Neuronal stem cell (in vitro differentiated cells): Measurements from ENCODE around the gene RSPO4.
A peak's percentile ranks its signal among the peaks of the same experiment; 100 is the strongest.

Experiments
- DNase-seq: peaks from one replicate; pipeline ENCODE4 v3.0.0-alpha.2; 2013; ENCODE audit warnings: low spot score
- H2AFZ ChIP-seq: one replicate; pipeline ENCODE4 v1.6.1; 2013; ENCODE audit warnings: mild to moderate bottlenecking, low read length, inconsistent platforms
- H2AK5ac ChIP-seq: 2 replicates; pipeline ENCODE4 v1.6.1; 2013; ENCODE audit warnings: low read depth, mild to moderate bottlenecking, inconsistent platforms, low read length, moderate library complexity, mixed read lengths
- H2BK120ac ChIP-seq: 2 replicates; pipeline ENCODE4 v1.6.1; 2013; ENCODE audit warnings: low read depth, mild to moderate bottlenecking, inconsistent platforms, low read length, moderate library complexity, mixed read lengths
- H2BK12ac ChIP-seq: one replicate; pipeline ENCODE4 v1.6.1; 2013; ENCODE audit warnings: low read length, inconsistent platforms
- H2BK15ac ChIP-seq: 2 replicates; pipeline ENCODE4 v1.6.1; 2013; ENCODE audit warnings: mild to moderate bottlenecking, low read length, inconsistent platforms, mixed read lengths
- H2BK5ac ChIP-seq: one replicate; pipeline ENCODE4 v1.6.1; 2013; ENCODE audit warnings: inconsistent platforms, mild to moderate bottlenecking, low read length, moderate library complexity
- H3K14ac ChIP-seq: one replicate; pipeline ENCODE4 v1.6.1; 2013; ENCODE audit warnings: low read length, inconsistent platforms
- H3K18ac ChIP-seq: 2 replicates; pipeline ENCODE4 v1.6.1; 2013; ENCODE audit warnings: low read length, inconsistent platforms
- H3K23ac ChIP-seq: 2 replicates; pipeline ENCODE4 v1.6.1; 2013; ENCODE audit warnings: low read depth, mild to moderate bottlenecking, mixed read lengths, low read length, inconsistent platforms; ENCODE audit not compliant: poor library complexity
- H3K27ac ChIP-seq: replicated peaks from 3 replicates; pipeline ENCODE4 v1.5.1; 2013; ENCODE audit warnings: low read length, inconsistent platforms
- H3K27me3 ChIP-seq, 3 experiments: 2 replicates each; pipeline ENCODE4 v1.6.1; 2013; ENCODE audit warnings: low read length in 3 of 3, mild to moderate bottlenecking in 2 of 3, inconsistent platforms in 1 of 3, low read depth in 1 of 3, mixed read lengths in 1 of 3, moderate library complexity in 1 of 3; ENCODE audit not compliant: control insufficient read depth in 3 of 3, insufficient read depth in 3 of 3
- H3K36me3 ChIP-seq, 2 donors: replicated peaks in 1 of 2; 2 replicates each; pipeline ENCODE4 v1.6.1; 2013; ENCODE audit warnings: low read length in 2 of 2; ENCODE audit not compliant: control insufficient read depth in 2 of 2, insufficient read depth in 2 of 2
- H3K4ac ChIP-seq: 2 replicates; pipeline ENCODE4 v1.6.1; 2013; ENCODE audit warnings: inconsistent platforms, mild to moderate bottlenecking, low read length, moderate library complexity
- H3K4me1 ChIP-seq, 2 donors: 1 replicate in 1 of 2; 2 replicates in 1 of 2; pipeline ENCODE4 v1.6.1; 2013; ENCODE audit warnings: low read length in 2 of 2, low read depth in 1 of 2; ENCODE audit not compliant: control insufficient read depth in 2 of 2, insufficient read depth in 1 of 2
- H3K4me2 ChIP-seq: one replicate; pipeline ENCODE4 v1.6.1; 2013; ENCODE audit warnings: mild to moderate bottlenecking, low read length, inconsistent platforms; ENCODE audit not compliant: insufficient read depth, poor library complexity, severe bottlenecking
- H3K4me3 ChIP-seq, 2 donors: 2 replicates each; pipeline ENCODE4 v1.5.1; 2013; ENCODE audit warnings: low read length in 2 of 2, mild to moderate bottlenecking in 2 of 2, inconsistent platforms in 1 of 2, moderate library complexity in 1 of 2
- H3K79me1 ChIP-seq: one replicate; pipeline ENCODE4 v1.6.1; 2013; ENCODE audit warnings: low read depth, mild to moderate bottlenecking, inconsistent platforms, low read length, moderate library complexity
- H3K9ac ChIP-seq: one replicate; pipeline ENCODE4 v1.6.1; 2013; ENCODE audit warnings: mild to moderate bottlenecking, low read depth, low read length, inconsistent platforms; ENCODE audit not compliant: poor library complexity
- H3K9me3 ChIP-seq, 2 donors: replicated peaks in 1 of 2; 2 replicates each; pipeline versions ENCODE3 to v1.6.1; 2013; ENCODE audit warnings: low read length in 2 of 2, mild to moderate bottlenecking in 2 of 2, inconsistent platforms in 1 of 2, low read depth in 1 of 2, mixed read lengths in 1 of 2, moderate library complexity in 1 of 2; ENCODE audit not compliant: control insufficient read depth in 2 of 2, insufficient read depth in 1 of 2
- H4K8ac ChIP-seq: one replicate; pipeline ENCODE4 v1.6.1; 2013; ENCODE audit warnings: low read depth, mild to moderate bottlenecking, inconsistent platforms, low read length, moderate library complexity
- H4K91ac ChIP-seq: one replicate; pipeline ENCODE4 v1.6.1; 2013; ENCODE audit warnings: low read length, low read depth, mild to moderate bottlenecking, inconsistent platforms; ENCODE audit not compliant: poor library complexity
- WGBS, 2 donors: extraction: QIAGEN DNeasy Blood & Tissue Kit; methylation state at CpG; one replicate each; pipeline ENCODE4 v1.1.7; 2013; ENCODE audit warnings: missing lambda C conversion rate in 2 of 2, mixed read lengths in 1 of 2; ENCODE audit not compliant: insufficient read length in 2 of 2, insufficient replicate concordance in 1 of 2; ENCODE audit errors: extremely low coverage in 2 of 2; 5-methylcytosine and 5-hydroxymethylcytosine counted together

Gene RSPO4

DNA sequence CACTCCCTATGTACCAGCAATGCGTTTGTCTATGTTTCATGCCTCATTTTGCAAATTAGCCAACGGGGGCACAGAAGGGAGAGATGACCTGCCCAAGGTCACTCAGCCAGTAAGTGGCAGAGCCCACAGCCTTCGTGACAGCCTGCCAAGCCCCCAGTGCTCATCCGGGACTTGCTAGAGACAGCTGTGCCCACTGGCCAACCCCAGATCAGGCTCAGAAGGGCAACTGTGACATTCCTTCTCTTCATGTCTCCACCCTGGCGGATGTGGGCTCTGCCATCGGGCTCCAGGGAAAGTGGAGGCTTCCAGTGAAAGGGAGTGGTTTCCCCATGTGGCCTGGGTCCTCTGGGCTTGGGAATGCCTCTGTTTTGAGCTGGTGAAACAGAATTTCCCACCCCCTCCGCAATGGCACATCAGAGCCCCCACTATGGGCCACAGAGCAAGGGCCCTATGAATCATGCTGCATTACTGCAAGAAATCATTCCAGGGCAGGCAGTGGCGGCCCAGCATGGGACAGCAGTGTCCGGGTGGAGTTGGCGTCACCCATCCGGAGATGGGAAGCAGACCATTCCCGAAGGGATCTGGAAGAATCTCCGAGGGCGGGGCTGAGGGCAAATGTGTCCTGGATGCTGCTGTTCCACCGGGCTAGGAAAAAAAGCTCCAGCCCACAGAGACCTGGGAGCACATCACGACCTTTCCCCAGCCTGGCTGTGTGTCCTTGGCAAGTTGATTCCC is 9.1 kb downstream of the RSPO4 start:
- no peak for DNase-seq
- no peak overlapping the region for H2AFZ ChIP-seq
- no peak overlapping the region for H2BK120ac ChIP-seq
- H3K9me3 ChIP-seq, result no peaks in the 10 kb centered on the region
- WGBS, 2 donors, result no CpG with 5 or more reads among the region's 16 CpGs
- no peaks in the 10 kb centered on the region for H3K36me3 ChIP-seq
- peaks cover 0 to 46% (median 2%) of the 10 kb centered on the region in 3 experiments for H3K27me3 ChIP-seq
- no peak overlapping the region for H4K8ac ChIP-seq
- H2BK5ac ChIP-seq, result no peak overlapping the region
- no peak overlapping the region for H3K27ac ChIP-seq
- H2AK5ac ChIP-seq, result no peak overlapping the region
- H3K4ac ChIP-seq, result no peak overlapping the region
- peaks cover 0 to 2% of the 10 kb centered on the region in 2 donors for H3K4me1 ChIP-seq
- H4K91ac ChIP-seq, result no peak overlapping the region
- no peak overlapping the region for H3K18ac ChIP-seq
- H3K79me1 ChIP-seq, result no peaks in the 10 kb centered on the region
- no peak overlapping the region for H2BK12ac ChIP-seq
- no peak overlapping the region for H3K4me3 ChIP-seq
- peak overlapping the region; percentile 26 for H2BK15ac ChIP-seq
- H3K14ac ChIP-seq, result no peak overlapping the region
- H3K4me2 ChIP-seq, result no peak overlapping the region
- no peak overlapping the region for H3K23ac ChIP-seq
- no peak overlapping the region for H3K9ac ChIP-seq

- H2BK120ac ChIP-seq, result no peak overlapping the region
- H3K9me3 ChIP-seq, result no peaks in the 10 kb centered on the region
- H4K8ac ChIP-seq, result no peak overlapping the region
- H3K27me3 ChIP-seq, result peaks cover 0 to 43% (median 2%) of the 10 kb centered on the region in 3 experiments
- no peak overlapping the region for H3K9ac ChIP-seq
- H3K4me3 ChIP-seq, result no peak overlapping the region
- no peak overlapping the region for H3K4ac ChIP-seq
- no peak overlapping the region for H2BK5ac ChIP-seq
- no peak overlapping the region for H3K18ac ChIP-seq
- no CpG with 5 or more reads among the region's 10 CpGs for WGBS, 2 donors
- H2AK5ac ChIP-seq, result no peak overlapping the region
- H3K36me3 ChIP-seq, result no peaks in the 10 kb centered on the region
- no peak overlapping the region for H3K27ac ChIP-seq
- no peak overlapping the region for H2BK15ac ChIP-seq
- no peaks in the 10 kb centered on the region for H3K79me1 ChIP-seq
- H3K14ac ChIP-seq, result no peak overlapping the region
- no peak overlapping the region for H3K23ac ChIP-seq
- no peak overlapping the region for H2AFZ ChIP-seq
- peaks cover 0 to 2% of the 10 kb centered on the region in 2 donors for H3K4me1 ChIP-seq
- H2BK12ac ChIP-seq, result no peak overlapping the region
- H3K4me2 ChIP-seq, result no peak overlapping the region
- no peak overlapping the region for H4K91ac ChIP-seq
- no peak for DNase-seq
These were observed 10.3 kb downstream of the RSPO4 start for GRCh38 chr20:991850-992249.

GRCh38 chr20:990293-990959 is 11.7 kb downstream of the RSPO4 start:
- H2BK5ac ChIP-seq, result no peak overlapping the region
- H3K4me2 ChIP-seq, result no peak overlapping the region
- no peak overlapping the region for H3K14ac ChIP-seq
- no peaks in the 10 kb centered on the region for H3K9me3 ChIP-seq
- no peak overlapping the region for H3K18ac ChIP-seq
- H4K91ac ChIP-seq, result no peak overlapping the region
- no CpG with 5 or more reads among the region's 6 CpGs for WGBS, 2 donors
- peaks cover 0 to 35% (median 2%) of the 10 kb centered on the region in 3 experiments for H3K27me3 ChIP-seq
- no peak overlapping the region for H3K9ac ChIP-seq
- no peak overlapping the region for H2AFZ ChIP-seq
- no peak overlapping the region for H2BK15ac ChIP-seq
- no peak overlapping the region for H4K8ac ChIP-seq
- H3K36me3 ChIP-seq, result no peaks in the 10 kb centered on the region
- no peak overlapping the region for H2BK120ac ChIP-seq
- H3K4ac ChIP-seq, result no peak overlapping the region
- H2BK12ac ChIP-seq, result no peak overlapping the region
- peak overlapping the region; percentile 70 for H3K23ac ChIP-seq
- H3K79me1 ChIP-seq, result no peaks in the 10 kb centered on the region
- DNase-seq, result no peak
- no peak overlapping the region for H3K27ac ChIP-seq
- H2AK5ac ChIP-seq, result no peak overlapping the region
- peaks cover 0 to 2% of the 10 kb centered on the region in 2 donors for H3K4me1 ChIP-seq
- no peak overlapping the region for H3K4me3 ChIP-seq

GRCh38 chr20:988272-988671 is 13.8 kb downstream of the RSPO4 start:
- Histone ChIP-seq H2BK5ac (no peak overlapping the region), H3K18ac (no peak overlapping the region), H2AFZ (no peak overlapping the region), H3K79me1 (no peaks in the 10 kb centered on the region), H4K91ac (no peak overlapping the region), H3K4ac (no peak overlapping the region), H2BK15ac (peak overlapping the region; percentile 75), H3K27me3 (peaks cover 0 to 36% (median 2%) of the 10 kb centered on the region in 3 experiments), H3K4me3 (no peak overlapping the region), H2BK120ac (no peak overlapping the region), H3K4me1 (peaks cover 0 to 2% of the 10 kb centered on the region in 2 donors), H3K23ac (no peak overlapping the region), H3K27ac (no peak overlapping the region), H2BK12ac (no peak overlapping the region), H3K4me2 (no peak overlapping the region), H3K36me3 (no peaks in the 10 kb centered on the region), H3K9me3 (no peaks in the 10 kb centered on the region), H3K14ac (no peak overlapping the region), H3K9ac (no peak overlapping the region), H2AK5ac (no peak overlapping the region), H4K8ac (no peak overlapping the region)
- WGBS, 2 donors, result no CpG with 5 or more reads among the region's 3 CpGs
- DNase-seq, result no peak
